VCaP (cell line): ENCODE measurements around the gene SMYD3.

Experiments used
- H3K27ac ChIP-seq: fragments of 450-650 bp; 2 replicates; pipeline ENCODE4 v1.5.1; 2017
- CTCF ChIP-seq: fragments of 450-650 bp; conservative IDR thresholded peaks from 2 replicates; pipeline ENCODE4 v1.5.1; 2017; ENCODE audit warnings: mild to moderate bottlenecking, moderate library complexity

The SMYD3 gene

GRCh38 chr1:246145900-246146299 is 361.2 kb downstream of the SMYD3 start:
- no peak for TF ChIP-seq CTCF
- no peak overlapping the region for H3K27ac ChIP-seq

- TF ChIP-seq CTCF: no peak
- no peak overlapping the region for H3K27ac ChIP-seq
These were observed 362.1 kb downstream of the SMYD3 start for GRCh38 chr1:246144931-246145330.

- no peak for TF ChIP-seq CTCF
- H3K27ac ChIP-seq: no peak overlapping the region
These were observed 364.7 kb downstream of the SMYD3 start for GRCh38 chr1:246142320-246142893.

GRCh38 chr1:246141306-246141705 is 365.8 kb downstream of the SMYD3 start:
- TF ChIP-seq CTCF: no peak
- no peak overlapping the region for H3K27ac ChIP-seq

- no peak overlapping the region for H3K27ac ChIP-seq
- no peak for TF ChIP-seq CTCF
These were observed 367.3 kb downstream of the SMYD3 start for GRCh38 chr1:246139745-246140182.

- no peak for TF ChIP-seq CTCF
- no peak overlapping the region for H3K27ac ChIP-seq
These were observed 368.3 kb downstream of the SMYD3 start for GRCh38 chr1:246138781-246139180.

- H3K27ac ChIP-seq: no peak overlapping the region
- no peak for TF ChIP-seq CTCF
These were observed 370.6 kb downstream of the SMYD3 start for GRCh38 chr1:246136477-246136876.
